ENCODE results near the gene LRR1.

DNA sequence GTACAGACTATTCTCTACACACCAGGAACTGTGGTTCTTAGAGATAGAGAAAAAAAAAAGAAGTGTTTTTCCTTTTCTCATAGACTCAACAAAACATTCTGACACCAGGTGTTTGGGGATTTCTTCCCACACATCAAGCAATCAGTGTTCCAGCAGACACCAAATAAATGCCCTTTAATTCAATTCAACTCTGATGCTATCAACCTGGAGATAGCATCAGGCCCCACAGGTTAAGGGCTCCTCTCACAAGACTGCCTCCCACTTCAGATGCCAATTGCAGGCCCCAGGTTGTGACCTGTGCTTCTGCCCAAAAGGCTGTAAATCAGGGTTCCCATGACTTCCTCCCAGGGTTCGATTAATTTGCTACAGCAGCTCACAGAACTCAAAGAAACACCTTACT lies 49.3 kb upstream of the LRR1 start:
- no peak for TF ChIP-seq CTCF (IDR thresholded peaks at IDR 0.05)
- no peak for TF ChIP-seq POLR2A (IDR thresholded peaks at IDR 0.05)
